CD4-positive, alpha-beta T cell treated with Interleukin-15 for 1 hour (primary cell): ENCODE measurements around the gene EML4.
A peak's percentile ranks its signal among the peaks of the same experiment; 100 is the strongest.
"Not testable (repeated sequence)": the region's sequence is repeated elsewhere in the genome, so short reads cannot be mapped to it uniquely, and the experiment has no call there.

Experiments used
- DNase-seq: peaks from one replicate; pipeline ENCODE4 v3.0.0-alpha.2; 2020

Gene EML4

DNA sequence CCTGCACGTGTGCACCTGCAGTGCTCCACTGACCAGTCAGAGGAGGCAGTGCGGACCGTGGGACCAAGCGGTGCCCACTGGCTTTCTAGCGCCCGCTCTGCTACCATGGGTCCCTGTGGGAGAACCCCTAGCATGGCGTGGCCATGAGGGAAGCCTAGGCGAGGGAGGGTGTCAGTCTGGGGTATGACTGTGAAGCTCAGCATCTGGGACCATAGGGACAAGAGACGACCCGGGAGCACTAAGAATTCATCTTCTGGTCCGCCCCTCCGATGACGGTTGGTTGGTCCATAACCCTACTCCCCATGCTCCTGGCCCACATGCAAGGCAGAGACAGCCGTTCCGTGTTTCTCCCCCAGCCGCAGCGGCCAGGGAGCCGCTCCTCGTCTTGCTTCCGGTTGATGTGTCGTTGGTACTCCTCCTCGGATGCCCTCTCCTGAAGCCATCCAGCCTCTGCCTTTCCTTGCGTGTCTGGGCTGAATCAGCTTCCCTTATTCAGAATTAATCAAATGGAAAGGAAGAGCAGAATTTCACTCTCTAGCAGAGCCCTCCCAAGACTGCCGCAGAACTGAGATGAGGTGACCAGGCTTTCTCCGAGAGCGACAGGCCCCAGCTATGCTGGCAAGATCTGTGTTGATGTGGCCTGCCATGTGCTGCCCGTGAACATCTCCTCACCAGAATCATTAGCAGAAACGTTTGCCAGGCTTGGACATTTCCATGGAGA, 168.9 kb downstream of the EML4 start:
- no peak for DNase-seq

DNA sequence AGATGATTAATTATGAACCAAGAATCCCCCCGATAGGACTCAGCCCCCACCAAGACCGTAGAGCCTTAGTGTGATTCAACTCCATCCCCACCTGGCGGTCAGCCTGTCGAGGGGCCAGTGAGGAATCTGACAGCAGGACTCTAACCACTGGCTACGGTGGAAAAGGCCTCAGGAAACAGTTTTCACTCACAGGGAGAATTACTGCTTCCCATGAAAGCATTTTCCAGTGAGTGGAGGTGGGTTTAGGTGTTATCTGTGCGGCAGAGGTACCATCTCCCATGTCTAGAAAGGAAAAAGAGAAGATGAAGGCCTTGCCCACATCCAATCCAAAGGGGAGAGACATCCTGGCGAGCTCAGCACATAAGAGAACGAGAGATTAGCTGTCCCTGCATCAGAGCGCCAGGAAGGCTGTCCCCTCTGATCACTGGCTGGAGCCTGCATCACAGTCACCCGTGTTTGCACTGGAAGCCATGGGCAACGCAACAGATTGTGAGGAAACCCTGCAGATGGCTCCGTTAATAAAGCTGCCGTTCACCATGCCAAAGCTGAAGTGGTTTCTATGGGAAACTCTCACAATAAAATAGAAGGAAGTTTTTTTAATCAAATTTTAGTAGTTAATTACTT, 169.5 kb downstream of the EML4 start:
- DNase-seq: no peak

GRCh38 chr2:42339191-42339912, 170.2 kb downstream of the EML4 start:
- DNase-seq: no peak

DNA sequence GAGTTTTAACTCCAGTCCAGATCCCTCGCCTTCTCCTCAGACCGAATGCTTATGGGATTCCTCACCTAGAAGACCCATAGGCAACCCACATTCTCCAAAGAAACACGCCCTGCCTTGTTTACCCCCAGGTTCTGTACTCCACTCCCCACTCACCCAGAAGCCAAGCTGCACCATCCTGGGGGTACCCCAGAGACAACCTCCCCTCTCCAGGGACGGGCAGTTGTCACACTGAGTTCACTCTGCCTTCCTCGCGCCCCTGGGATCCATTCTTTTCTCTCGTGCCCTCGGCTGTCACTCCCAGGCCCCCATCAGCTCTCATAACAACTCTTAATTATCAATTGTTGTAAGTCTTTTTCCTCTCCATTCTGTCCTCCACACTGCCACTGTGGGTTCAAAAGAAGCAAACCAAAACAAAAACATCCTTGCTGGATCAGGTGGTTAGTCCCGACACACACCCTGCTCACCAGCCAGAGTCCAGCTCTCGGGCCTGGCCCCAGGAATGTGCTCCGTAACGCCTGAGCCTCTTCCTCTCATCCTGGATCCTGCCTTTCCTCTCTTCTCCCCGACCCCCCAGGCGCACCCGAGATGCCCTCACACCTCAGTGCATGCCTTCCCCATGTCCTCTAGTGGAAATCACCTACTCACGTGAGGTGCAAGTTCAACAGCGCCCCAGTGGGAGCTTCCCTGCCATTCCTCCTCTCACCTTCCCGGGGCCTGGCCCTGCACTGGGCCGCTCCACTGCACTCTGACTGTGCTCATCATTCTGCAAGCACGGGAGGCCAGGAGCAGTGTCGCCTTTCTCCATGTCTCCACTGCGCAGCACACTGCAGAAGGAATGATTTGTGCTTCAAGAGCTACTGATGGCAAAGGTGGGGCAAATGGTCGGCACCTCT, 171.1 kb downstream of the EML4 start:
- DNase-seq: no peak

- DNase-seq: no peak
Observed at GRCh38 chr2:42340938-42341636, 171.9 kb downstream of the EML4 start.

GRCh38 chr2:42342061-42342794, 173.1 kb downstream of the EML4 start:
- no peak for DNase-seq

DNA sequence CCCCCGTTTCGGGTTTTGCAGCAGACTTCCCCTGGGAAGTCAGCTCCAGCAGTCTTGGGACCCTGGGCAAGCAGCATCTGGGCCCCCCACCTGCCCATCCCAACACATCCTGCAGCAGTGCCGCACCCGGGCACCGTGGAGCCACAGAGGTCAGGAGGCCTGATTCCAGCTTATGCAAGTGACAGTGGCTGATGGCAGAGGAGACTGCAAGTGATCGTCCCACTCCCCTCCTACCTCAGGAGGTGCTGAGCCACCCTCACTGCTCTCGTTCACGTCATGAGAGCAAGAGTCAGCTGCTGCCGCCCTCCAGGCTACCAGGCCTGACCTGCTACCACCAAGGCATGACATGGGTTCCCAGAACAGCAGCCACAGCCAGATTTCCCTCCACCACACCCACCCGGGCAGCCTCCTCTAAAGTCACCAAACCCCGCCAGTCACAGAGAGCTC, 173.7 kb downstream of the EML4 start:
- DNase-seq: no peak

GRCh38 chr2:42345986-42346385, 176.8 kb downstream of the EML4 start:
- no peak for DNase-seq

GRCh38 chr2:42346856-42347255, 177.7 kb downstream of the EML4 start:
- DNase-seq: not testable (repeated sequence)

DNA sequence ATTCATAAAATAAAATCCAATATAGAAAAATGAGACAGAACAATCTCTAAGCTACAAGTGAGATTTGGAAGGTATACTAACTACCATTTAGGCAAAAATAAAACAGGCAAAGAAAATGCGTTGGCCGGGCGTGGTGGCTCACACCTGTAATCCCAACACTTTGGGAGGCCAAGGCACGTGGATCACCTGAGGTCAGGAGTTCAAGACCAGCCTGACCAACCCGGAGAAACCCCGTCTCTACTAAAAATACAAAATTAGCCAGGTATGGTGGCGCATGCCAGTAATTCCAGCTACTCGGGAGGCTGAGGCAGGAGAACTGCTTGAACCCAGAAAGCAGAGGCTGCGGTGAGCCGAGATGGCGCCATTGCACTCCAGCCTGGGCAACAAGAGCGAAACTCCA, 178.4 kb downstream of the EML4 start:
- not testable (repeated sequence) for DNase-seq

- no peak for DNase-seq
Observed at GRCh38 chr2:42348113-42348805, 179.1 kb downstream of the EML4 start.

DNA sequence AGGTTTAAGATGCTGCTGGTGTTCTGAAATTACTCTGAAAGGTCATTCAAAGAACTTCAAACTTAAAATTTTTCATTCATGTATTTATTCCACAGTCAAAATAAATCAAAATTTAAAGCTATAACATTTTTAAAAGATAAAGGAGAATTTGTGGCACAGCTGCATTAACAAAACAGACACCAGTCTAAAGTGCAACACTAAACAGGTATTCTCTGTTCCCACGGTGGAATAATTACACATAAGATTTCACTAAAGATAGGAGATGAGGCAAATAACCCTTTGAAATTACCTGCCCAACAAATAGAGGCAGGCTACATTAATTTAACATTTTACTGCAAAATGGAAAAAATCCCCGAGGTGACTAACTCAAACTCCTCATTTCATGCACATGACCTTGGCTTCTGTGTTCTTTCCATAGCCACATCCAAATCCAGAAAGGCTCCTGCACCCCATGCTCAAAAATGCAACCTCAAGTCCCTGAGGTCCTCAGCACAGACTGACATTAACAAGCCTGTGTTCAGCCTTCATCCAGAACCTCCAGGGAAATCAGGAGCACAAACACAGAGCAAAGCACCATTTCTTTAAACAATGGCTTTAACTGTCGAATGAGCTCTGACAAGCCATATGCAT, 181.4 kb downstream of the EML4 start:
- no peak for DNase-seq

DNA sequence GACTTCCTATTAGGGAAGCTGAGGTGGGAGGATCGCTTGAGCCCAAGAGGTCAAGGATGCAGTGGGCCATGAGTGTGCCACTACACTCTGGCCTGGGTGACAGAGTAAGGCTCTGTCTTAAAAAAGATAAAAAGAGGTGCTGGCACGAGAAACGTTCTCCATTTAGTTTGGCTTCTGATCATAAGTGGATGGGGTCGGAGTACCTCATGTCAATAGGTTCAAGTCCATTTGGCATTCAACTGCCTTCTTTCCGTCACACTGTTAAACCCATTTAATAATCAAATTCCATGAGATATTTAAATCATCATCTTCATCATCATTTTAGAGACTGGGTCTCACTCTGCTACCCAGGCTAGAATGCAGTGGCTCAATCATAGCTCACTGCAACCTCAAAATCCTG, 182.7 kb downstream of the EML4 start:
- no peak for DNase-seq

DNA sequence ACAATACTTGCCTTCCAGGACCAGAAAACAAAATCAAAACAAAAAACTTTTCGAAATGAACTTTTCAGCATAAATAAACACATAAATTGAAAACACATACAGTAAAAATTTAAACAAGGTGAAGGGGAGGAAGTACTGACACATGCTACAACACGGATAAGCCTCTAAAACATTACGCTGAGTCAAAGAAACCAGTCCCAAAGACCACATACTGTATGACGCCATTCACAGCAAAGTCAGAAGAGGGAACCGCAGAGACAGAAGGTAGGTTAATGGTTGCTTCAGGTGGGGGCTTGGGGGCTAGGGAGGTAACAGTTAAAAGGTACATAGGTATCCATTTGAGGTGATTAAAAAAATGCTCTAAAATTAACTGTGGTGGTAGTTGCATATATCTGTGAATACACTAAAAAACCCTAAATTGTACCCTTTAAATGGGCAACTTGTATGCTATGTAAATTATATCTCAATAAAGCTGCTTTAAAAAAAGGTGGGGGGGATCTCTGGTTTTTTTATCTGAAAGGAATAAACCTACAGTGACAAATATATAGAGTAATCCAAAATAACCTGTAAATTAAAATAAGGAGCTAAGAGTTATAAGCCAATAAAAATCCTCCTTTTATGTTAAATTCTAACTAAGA, 184.8 kb downstream of the EML4 start:
- no peak for DNase-seq

DNA sequence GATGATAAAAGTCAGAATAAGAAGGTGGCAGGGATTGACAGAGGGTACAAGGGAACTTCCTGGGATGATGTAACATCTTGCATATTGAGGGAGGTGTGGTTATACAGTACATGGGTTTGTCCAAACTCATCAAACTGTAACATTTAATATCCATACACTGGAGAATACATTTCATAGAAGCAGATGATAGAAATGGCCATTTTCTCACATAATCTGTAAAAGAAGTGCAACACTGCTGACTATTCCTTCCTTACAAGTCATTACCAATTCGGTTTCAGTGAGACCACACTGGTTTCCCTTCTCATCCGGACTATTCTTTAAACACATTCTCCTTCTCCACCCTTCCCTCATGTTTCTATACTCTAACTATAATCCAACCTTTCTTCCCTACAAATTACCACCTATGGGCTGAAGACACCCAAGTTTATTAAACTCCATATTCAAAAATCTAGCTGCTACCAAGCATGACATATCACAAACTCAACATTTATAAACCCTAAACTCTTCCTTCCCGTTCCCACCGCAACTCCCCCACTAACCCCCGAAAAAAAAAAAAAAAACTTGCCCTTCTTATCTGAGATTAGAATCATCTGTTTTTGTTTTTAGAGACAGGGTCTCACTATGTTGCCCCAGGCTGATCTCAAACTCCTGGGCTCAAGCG, 190.3 kb downstream of the EML4 start:
- DNase-seq: no peak

- no peak for DNase-seq
Observed at GRCh38 chr2:42359965-42360483, 190.9 kb downstream of the EML4 start.

DNA sequence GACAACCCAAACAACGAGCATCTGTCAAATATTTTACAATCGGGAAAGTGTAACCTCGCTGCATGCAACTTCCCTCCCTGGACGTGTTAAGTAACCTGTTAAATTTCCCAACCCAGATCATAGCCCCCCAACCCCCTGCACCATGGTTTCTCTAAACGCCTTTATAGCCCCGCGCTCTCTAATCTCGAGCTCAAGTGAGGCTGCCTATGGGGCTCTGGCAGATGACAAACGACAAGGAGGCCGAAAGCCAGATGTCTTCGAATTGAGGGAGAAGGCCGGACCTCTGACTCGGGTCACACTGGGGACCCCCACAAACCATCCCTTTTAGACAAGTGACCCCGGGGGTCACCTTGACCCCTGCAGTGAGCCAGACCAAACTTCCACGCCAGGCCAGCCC, 191.3 kb downstream of the EML4 start:
- DNase-seq: no peak

DNA sequence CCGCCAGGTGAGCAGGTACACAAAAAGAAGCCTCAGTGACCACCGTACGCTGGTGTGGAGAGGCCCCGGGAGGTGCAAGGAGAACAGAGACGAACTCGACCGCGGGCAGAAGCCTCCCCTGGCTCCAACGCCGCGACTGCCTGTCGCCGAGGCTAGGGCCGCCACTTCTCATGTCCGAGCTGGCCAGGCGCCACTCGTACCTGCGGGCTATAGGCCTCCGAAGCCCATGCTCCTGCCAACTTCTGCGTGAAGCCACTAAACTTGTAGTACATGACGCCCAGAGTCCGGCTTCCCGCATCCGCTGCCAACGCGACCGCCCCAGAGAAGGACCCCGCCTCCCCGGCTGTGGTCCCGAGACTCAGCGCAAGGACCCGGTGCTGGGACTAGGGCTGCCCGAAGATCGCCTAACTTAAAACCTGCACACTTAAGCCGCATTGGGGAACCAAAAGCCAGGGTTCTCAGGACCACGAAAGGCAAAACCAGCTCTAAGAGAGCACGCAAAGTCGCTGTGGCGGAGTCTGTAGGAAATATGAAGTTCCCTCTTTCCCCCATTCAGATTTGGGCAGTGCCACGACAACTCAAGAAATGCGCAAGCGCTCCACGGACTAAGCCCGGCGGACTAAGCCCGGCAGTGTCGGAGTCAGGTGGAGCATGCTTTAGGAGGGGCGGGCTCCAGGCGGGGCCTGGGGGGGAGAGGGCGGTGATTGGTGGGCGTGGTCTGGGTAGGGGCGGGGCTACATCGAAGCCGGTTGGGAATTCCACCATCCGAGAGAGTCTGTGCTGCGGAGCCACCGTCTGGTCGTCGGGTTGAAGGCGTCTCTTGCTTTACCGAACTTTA, 192.0 kb downstream of the EML4 start, which contains the start of gene COX7A2L:
Gene COX7A2L (minus strand): TSS at position 328 of the 838 bp plus-strand sequence. CDS start 56 bp downstream, at position 272.
- DNase-seq: peak; percentile 97
